ENCODE measurements around the gene GSC2. TPM values are rescaled to one million over a fixed set of nuclear protein-coding genes. Genes with fewer than 3 reads are reported as not detected.

GSC2 gene
- total and polyA plus RNA-seq, 10 donors = not detected

DNA sequence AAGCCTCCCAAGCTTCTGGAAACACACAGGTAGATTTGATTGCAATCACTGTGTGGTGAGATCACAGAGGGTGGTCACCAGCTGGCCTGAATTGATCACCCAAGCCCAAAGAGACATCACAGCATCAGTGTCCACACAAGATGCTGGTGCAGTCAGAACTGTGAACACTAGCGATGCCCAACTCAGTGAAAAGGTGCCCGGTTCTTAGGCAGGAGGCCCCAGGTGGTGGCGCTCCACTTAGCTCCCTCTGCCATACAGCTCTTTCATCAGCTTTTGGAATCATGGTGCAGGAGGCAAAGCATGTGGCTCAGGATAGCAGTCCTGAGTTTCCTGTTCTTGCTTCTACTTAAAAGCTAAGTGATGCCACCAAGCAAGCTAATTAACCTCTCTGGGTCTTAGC, 39.0 kb downstream of the GSC2 start:
- no peak for DNase-seq
- intact Hi-C loops (cut with DNase I; ENCODE audit: low total_unique reads) = no loop called here
- peaks cover 18 to 100% (median 67%) of the 10 kb centered on the region in 6 donors for H3K4me1 ChIP-seq

DNA sequence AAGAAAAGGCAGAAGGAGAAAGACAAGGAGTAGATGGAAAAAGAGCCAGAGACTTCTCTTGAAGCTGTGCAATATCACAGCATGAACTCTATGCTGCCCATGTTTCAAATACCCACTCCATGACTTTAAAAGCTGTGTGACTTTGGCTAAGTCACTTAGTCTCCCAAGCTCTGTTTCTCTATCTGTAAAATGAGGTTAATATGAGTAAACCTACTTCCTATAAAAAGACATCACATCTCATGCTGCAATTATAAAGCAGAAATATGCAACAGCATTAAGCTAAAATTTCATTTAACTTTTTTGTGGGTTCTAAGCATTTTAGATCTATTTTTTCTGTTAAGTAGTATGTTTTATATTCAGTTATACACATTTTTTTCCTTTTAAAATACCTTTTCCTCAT, 39.4 kb downstream of the GSC2 start:
- Histone ChIP-seq H3K4me3 (peak overlapping the region in 1 of 8 donors; percentile 16), H3K27me3 (replicated peaks in 1 of 7) (no peaks in the 10 kb centered on the region), H3K4me1 (peaks cover 18 to 100% (median 66%) of the 10 kb centered on the region in 6 donors), H3K27ac (peak overlapping the region; percentile 75 to 95 (median 86)), H3K9me3 (no peaks in the 10 kb centered on the region), H3K36me3 (peaks cover 0 to 9% (median 0%) of the 10 kb centered on the region in 6 donors)
- intact Hi-C loops (cut with DNase I; ENCODE audit: low total_unique reads) = no loop called here
- DNase-seq = no peak
- TF ChIP-seq POLR2AphosphoS5 (IDR thresholded peaks at IDR 0.05) (no peak), POLR2A (IDR thresholded peaks at IDR 0.05) (no peak)
- TF ChIP-seq, protein P1, sequence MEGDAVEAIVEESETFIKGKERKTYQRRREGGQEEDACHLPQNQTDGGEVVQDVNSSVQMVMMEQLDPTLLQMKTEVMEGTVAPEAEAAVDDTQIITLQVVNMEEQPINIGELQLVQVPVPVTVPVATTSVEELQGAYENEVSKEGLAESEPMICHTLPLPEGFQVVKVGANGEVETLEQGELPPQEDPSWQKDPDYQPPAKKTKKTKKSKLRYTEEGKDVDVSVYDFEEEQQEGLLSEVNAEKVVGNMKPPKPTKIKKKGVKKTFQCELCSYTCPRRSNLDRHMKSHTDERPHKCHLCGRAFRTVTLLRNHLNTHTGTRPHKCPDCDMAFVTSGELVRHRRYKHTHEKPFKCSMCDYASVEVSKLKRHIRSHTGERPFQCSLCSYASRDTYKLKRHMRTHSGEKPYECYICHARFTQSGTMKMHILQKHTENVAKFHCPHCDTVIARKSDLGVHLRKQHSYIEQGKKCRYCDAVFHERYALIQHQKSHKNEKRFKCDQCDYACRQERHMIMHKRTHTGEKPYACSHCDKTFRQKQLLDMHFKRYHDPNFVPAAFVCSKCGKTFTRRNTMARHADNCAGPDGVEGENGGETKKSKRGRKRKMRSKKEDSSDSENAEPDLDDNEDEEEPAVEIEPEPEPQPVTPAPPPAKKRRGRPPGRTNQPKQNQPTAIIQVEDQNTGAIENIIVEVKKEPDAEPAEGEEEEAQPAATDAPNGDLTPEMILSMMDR (IDR thresholded peaks at IDR 0.05 in 8 of 11, conservative IDR thresholded peaks at IDR 0.05 in 3 of 11) = no peak

More for the DNA sequence above, 39.0 kb downstream of the GSC2 start:
- peak overlapping the region in 1 of 8 donors; percentile 16 for H3K4me3 ChIP-seq
- H3K9me3 ChIP-seq = no peaks in the 10 kb centered on the region
- no peaks in the 10 kb centered on the region for H3K27me3 ChIP-seq (replicated peaks in 1 of 7)
- 80 to 97% (median 87%) methylated on average over 2 to 3 of the region's 3 CpGs for WGBS, 5 donors
- peaks cover 0 to 12% (median 0%) of the 10 kb centered on the region in 6 donors for H3K36me3 ChIP-seq
- H3K27ac ChIP-seq = peak overlapping the region; percentile 75 to 95 (median 86)
- TF ChIP-seq POLR2A (IDR thresholded peaks at IDR 0.05) (no peak), POLR2AphosphoS5 (IDR thresholded peaks at IDR 0.05) (no peak)
- TF ChIP-seq, protein P1 (IDR thresholded peaks at IDR 0.05 in 8 of 11, conservative IDR thresholded peaks at IDR 0.05 in 3 of 11) = no peak

DNA sequence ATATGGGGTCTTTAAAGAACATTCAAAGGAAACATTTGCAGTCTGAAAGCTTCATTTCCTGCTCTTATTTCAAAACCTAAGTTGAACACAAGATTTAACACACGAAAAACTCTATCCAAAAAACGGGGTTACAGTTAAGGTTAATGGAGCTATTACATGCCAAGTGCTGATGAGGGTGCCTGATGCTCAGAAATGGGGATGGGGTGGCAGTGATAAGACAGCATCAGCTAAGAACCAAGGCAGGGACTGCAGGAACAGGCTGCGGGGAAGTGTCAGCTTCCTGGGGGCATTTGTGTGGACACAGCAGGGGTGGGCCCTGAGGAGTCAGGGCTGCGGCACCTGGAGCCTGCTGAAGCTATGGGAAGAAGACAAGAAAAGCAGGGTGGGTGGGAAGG, 40.0 kb downstream of the GSC2 start:
- TF ChIP-seq, protein P1 (IDR thresholded peaks at IDR 0.05 in 8 of 11, conservative IDR thresholded peaks at IDR 0.05 in 3 of 11) = no peak
- TF ChIP-seq POLR2AphosphoS5 (IDR thresholded peaks at IDR 0.05) = no peak
- TF ChIP-seq POLR2A (IDR thresholded peaks at IDR 0.05) = no peak
- WGBS, 5 donors = 18 to 48% (median 39%) methylated on average over 4 of the region's 4 CpGs
- H3K27ac ChIP-seq = peak overlapping the region; percentile 75 to 95 (median 86)
- intact Hi-C loops (cut with DNase I; ENCODE audit: low total_unique reads) = no loop called here
- H3K4me1 ChIP-seq = peaks cover 18 to 100% (median 65%) of the 10 kb centered on the region in 6 donors
- no peak for DNase-seq
- H3K9me3 ChIP-seq = no peaks in the 10 kb centered on the region
- H3K27me3 ChIP-seq (replicated peaks in 1 of 7) = no peaks in the 10 kb centered on the region
- H3K36me3 ChIP-seq = peaks cover 0 to 6% (median 0%) of the 10 kb centered on the region in 6 donors
- H3K4me3 ChIP-seq = peak overlapping the region in 3 of 8 donors; percentile 5 to 50 (median 6)

DNA sequence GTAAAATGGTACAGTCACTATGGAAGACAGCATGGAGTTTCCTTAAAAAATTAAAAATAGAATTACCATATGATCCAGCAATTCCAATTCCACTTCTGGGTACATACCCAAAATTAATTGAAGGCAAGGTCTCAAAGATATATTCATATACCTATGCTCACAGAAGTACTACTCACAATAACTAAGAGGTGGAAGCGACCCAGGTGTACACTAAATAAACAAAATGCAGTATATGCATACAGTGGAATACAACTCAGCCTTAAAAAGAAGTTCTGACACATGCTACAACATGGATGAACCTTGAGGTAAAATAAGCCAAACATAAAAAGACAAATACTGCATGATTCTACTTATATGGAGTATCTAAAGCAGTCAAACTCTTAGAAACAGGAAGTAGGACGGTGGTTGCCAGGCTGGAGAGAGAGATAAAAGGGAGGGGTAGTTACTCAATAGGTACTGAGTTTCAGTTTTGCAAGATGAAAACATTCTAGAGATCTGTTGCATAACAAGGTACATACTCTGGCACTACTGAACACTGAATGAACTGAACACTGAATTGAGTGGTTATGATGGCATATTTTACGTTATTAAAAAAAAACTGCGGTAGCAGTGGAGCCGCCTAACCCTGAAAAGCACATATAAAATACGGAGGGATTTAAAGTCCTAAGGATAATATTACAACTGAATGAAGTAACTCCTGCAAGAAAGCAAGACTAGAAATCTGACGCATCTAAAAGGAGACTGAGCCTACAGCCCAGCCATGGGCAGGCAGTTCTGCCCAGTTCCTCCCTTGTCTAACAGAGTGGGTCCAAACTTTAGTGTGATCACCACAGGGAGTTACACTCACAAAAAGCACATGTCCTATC, 40.7 kb downstream of the GSC2 start:
- H3K27ac ChIP-seq = peak overlapping the region; percentile 75 to 95 (median 86)
- peaks cover 0 to 6% (median 0%) of the 10 kb centered on the region in 6 donors for H3K36me3 ChIP-seq
- no peaks in the 10 kb centered on the region for H3K27me3 ChIP-seq (replicated peaks in 1 of 7)
- H3K9me3 ChIP-seq = no peaks in the 10 kb centered on the region
- DNase-seq = no peak
- intact Hi-C loops (cut with DNase I; ENCODE audit: low total_unique reads) = loop anchor here (10.0 kb wide), 1 partner anchor 55 kb away; no protein-coding TSS in a partner anchor
- TF ChIP-seq POLR2A (IDR thresholded peaks at IDR 0.05) (no peak), POLR2AphosphoS5 (IDR thresholded peaks at IDR 0.05) (no peak)
- TF ChIP-seq, protein P1 (IDR thresholded peaks at IDR 0.05 in 8 of 11, conservative IDR thresholded peaks at IDR 0.05 in 3 of 11) = no peak
- peak overlapping the region in 3 of 8 donors; percentile 5 to 50 (median 6) for H3K4me3 ChIP-seq
- 24 to 31% (median 25%) methylated on average over 7 of the region's 7 CpGs for WGBS, 5 donors
- peaks cover 18 to 100% (median 62%) of the 10 kb centered on the region in 6 donors for H3K4me1 ChIP-seq
